ENCODE results near the gene NLRX1.
"Not testable (repeated sequence)": the region's sequence is repeated elsewhere in the genome, so short reads cannot be mapped to it uniquely, and the experiment has no call there.

Gene NLRX1

DNA sequence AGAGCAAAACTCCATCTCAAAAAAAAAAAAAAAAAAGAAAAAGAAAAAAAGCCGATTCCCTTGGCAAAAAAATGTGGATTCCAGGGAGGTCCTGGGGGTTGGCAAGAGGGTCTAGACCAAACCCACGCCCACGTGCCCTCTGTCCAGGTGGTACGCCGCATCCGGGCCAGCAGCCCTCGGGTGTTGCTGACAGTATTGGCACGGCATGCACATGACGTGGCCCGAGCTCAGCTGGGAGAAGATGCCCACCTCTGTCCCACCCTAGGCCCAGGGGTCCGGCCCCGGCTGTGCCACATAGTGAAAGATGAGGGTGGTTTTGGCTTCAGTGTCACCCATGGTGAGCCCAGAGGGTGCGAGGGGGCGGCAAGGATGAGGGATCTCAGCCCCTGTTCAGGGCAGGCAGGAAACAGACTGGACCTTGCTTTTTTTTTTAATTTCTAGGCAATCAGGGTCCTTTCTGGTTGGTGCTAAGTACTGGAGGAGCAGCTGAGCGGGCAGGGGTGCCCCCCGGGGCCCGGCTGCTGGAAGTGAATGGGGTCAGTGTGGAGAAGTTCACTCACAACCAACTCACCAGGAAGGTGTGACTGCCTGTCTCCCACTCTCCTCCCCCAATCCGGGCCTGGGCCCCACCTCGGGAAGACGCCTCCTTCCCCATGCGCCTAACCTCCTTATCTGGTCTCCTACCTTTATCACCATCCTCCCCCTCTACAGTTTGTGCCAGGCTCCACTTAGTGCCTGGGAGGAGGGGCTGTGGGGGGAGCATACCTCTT is 18.8 kb downstream of the NLRX1 start:
- Histone ChIP-seq H3K36me3 (ENCODE audit: control insufficient read depth, insufficient read depth, low read length) (no peaks in the 10 kb centered on the region), H3K9me3 (ENCODE audit: control insufficient read depth, low read length) (no peaks in the 10 kb centered on the region), H3K4me3 (ENCODE audit: extremely low read depth, insufficient read depth, low read length, poor library complexity, severe bottlenecking) (no peak overlapping the region), H3K27ac (ENCODE audit: low read depth, low read length, severe bottlenecking) (no peak overlapping the region), H3K4me1 (ENCODE audit: control insufficient read depth, insufficient read depth, low read length, poor library complexity, severe bottlenecking) (no peaks in the 10 kb centered on the region)
- WGBS, 2 experiments (ENCODE audit: insufficient coverage in 2 of 2): 94 to 95% methylated on average over 12 to 16 of the region's 21 CpGs

DNA sequence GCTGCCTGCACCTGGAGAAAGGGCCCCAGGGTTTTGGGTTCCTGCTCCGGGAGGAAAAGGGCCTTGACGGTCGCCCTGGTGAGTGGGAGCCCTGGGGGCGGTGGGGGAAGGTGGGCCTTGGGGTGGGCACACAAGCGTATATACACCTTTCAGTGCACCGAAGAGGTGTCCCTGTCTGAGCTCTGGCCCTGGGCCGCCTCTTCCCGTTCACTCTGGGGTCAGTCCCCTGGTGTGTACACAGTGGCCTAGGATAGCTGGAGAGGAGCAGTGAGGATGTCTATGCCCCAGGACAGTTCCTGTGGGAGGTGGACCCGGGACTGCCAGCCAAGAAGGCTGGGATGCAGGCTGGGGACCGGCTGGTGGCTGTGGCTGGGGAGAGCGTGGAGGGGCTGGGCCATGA is 19.5 kb downstream of the NLRX1 start:
- Histone ChIP-seq H3K4me3 (ENCODE audit: extremely low read depth, insufficient read depth, low read length, poor library complexity, severe bottlenecking) (no peak overlapping the region), H3K4me1 (ENCODE audit: control insufficient read depth, insufficient read depth, low read length, poor library complexity, severe bottlenecking) (no peaks in the 10 kb centered on the region), H3K9me3 (ENCODE audit: control insufficient read depth, low read length) (no peaks in the 10 kb centered on the region), H3K27ac (ENCODE audit: low read depth, low read length, severe bottlenecking) (no peak overlapping the region), H3K36me3 (ENCODE audit: control insufficient read depth, insufficient read depth, low read length) (no peaks in the 10 kb centered on the region)
- 90% methylated on average over 10 of the region's 11 CpGs for WGBS, 2 experiments (ENCODE audit: insufficient coverage in 2 of 2)

DNA sequence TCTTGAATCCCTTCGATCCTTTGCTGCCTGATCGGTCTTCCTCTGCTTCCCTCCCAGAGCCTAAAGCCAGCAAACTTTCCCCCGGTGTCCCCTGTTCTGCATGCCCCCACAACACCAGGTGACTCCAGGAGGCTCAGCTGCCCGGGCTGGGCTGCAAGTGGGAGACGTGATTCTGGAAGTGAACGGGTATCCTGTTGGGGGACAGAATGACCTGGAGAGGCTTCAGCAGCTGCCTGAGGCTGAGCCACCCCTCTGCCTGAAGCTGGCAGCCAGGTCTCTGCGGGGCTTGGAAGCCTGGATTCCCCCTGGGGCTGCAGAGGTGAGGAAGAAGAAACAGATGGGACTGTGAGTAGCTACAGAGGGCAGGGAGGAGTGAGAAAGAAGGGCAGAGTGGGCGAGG is 20.4 kb downstream of the NLRX1 start:
- 91 to 96% methylated on average over 5 to 7 of the region's 8 CpGs for WGBS, 2 experiments (ENCODE audit: insufficient coverage in 2 of 2)
- H3K9me3 ChIP-seq (ENCODE audit: control insufficient read depth, low read length): no peaks in the 10 kb centered on the region
- H3K4me3 ChIP-seq (ENCODE audit: extremely low read depth, insufficient read depth, low read length, poor library complexity, severe bottlenecking): no peak overlapping the region
- H3K4me1 ChIP-seq (ENCODE audit: control insufficient read depth, insufficient read depth, low read length, poor library complexity, severe bottlenecking): no peaks in the 10 kb centered on the region
- no peaks in the 10 kb centered on the region for H3K36me3 ChIP-seq (ENCODE audit: control insufficient read depth, insufficient read depth, low read length)
- no peak overlapping the region for H3K27ac ChIP-seq (ENCODE audit: low read depth, low read length, severe bottlenecking)

DNA sequence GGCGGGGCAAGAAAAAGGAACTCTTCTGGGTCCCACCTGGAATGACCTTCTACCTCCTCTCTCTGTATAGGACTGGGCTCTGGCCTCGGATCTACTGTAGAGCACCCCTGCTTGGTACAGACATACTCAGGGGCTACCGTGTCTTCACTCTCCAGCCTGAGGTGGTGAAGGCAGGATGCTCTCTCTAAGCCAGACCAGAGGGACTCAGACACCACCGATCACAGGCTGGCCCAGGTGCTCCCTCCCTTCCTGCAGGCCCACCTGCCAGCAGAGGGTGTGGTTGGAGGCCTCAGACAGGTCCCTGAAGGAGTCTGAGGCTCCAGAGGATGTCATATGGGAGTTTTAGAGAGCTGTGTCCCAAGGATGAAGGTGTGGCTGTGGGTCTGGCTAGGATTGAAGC is 20.9 kb downstream of the NLRX1 start:
- Histone ChIP-seq H3K9me3 (ENCODE audit: control insufficient read depth, low read length) (no peaks in the 10 kb centered on the region), H3K4me1 (ENCODE audit: control insufficient read depth, insufficient read depth, low read length, poor library complexity, severe bottlenecking) (no peaks in the 10 kb centered on the region), H3K4me3 (ENCODE audit: extremely low read depth, insufficient read depth, low read length, poor library complexity, severe bottlenecking) (no peak overlapping the region), H3K27ac (ENCODE audit: low read depth, low read length, severe bottlenecking) (no peak overlapping the region), H3K36me3 (ENCODE audit: control insufficient read depth, insufficient read depth, low read length) (no peaks in the 10 kb centered on the region)
- 91 to 93% methylated on average over 2 to 3 of the region's 4 CpGs for WGBS, 2 experiments (ENCODE audit: insufficient coverage in 2 of 2)

DNA sequence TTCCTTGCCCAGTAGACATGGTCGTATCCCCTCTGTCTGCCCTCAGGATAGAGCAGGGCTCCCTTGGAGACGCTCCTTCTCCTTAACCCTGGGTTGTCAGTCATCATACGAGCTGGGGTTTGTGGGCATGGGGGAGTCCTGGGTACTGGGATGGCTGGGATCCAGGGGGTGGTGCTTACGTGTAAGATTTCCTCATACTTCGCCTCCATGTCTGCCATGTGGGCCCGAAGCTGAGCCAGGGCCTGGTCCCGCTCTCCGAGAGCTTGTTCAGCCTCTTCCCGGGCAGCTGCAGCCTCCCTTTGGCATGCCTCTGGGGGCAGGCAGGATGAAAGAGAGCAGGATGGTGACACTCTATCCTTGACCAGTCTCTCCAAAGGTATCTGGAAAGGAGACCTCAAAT is 22.0 kb downstream of the NLRX1 start:
- 92 to 96% methylated on average over 8 to 9 of the region's 9 CpGs for WGBS, 2 experiments (ENCODE audit: insufficient coverage in 2 of 2)
- Histone ChIP-seq H3K4me1 (ENCODE audit: control insufficient read depth, insufficient read depth, low read length, poor library complexity, severe bottlenecking) (no peaks in the 10 kb centered on the region), H3K27ac (ENCODE audit: low read depth, low read length, severe bottlenecking) (no peak overlapping the region), H3K4me3 (ENCODE audit: extremely low read depth, insufficient read depth, low read length, poor library complexity, severe bottlenecking) (no peak overlapping the region), H3K36me3 (ENCODE audit: control insufficient read depth, insufficient read depth, low read length) (no peaks in the 10 kb centered on the region), H3K9me3 (ENCODE audit: control insufficient read depth, low read length) (no peaks in the 10 kb centered on the region)

DNA sequence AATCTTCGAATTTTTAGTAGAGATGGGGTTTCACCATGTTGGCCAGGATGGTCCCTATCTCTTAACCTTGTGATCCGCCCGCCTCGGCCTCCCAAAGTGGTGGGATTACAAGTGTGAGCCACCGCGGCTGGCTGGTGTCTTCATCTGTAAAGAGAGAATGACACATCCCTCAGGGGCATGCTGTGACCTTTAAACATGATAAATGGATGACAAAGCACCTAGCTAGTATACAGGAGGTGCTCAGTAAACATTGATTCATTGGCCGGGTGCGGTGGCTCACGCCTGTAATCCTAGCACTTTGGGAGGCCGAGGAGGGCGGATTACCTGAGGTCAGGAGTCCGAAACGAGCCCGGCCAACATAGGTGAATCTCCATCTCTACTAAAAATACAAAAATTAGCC is 22.7 kb downstream of the NLRX1 start:
- H3K4me1 ChIP-seq (ENCODE audit: control insufficient read depth, insufficient read depth, low read length, poor library complexity, severe bottlenecking); H3K9me3 ChIP-seq (ENCODE audit: control insufficient read depth, low read length); H3K27ac ChIP-seq (ENCODE audit: low read depth, low read length, severe bottlenecking); H3K4me3 ChIP-seq (ENCODE audit: extremely low read depth, insufficient read depth, low read length, poor library complexity, severe bottlenecking); H3K36me3 ChIP-seq (ENCODE audit: control insufficient read depth, insufficient read depth, low read length): not testable (repeated sequence)
- WGBS, 2 experiments (ENCODE audit: insufficient coverage in 2 of 2): 88 to 93% methylated on average over 11 of the region's 14 CpGs

DNA sequence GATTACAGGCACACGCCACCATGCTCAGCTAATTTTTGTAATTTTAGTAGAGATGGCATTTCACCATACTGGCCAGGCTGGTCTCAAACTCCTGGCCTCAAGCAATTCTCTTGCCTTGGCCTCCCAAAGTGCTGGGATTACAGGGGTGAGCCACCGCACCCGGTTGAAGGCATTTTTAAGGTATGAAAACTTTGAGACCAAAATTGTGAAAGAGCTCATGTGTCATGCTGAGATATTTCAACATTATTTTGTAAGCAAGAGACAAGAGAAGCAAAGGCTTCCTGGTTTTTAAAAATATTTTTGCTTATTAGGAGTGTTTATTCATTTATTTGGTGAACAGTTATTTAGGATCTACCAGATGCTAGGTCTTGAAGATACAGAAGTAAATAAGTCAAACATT is 23.6 kb downstream of the NLRX1 start:
- Histone ChIP-seq H3K4me1 (ENCODE audit: control insufficient read depth, insufficient read depth, low read length, poor library complexity, severe bottlenecking) (no peaks in the 10 kb centered on the region), H3K4me3 (ENCODE audit: extremely low read depth, insufficient read depth, low read length, poor library complexity, severe bottlenecking) (no peak overlapping the region), H3K9me3 (ENCODE audit: control insufficient read depth, low read length) (no peaks in the 10 kb centered on the region), H3K27ac (ENCODE audit: low read depth, low read length, severe bottlenecking) (no peak overlapping the region), H3K36me3 (ENCODE audit: control insufficient read depth, insufficient read depth, low read length) (no peaks in the 10 kb centered on the region)
- WGBS, 2 experiments (ENCODE audit: insufficient coverage in 2 of 2): 94 to 95% methylated on average over 2 to 3 of the region's 3 CpGs

DNA sequence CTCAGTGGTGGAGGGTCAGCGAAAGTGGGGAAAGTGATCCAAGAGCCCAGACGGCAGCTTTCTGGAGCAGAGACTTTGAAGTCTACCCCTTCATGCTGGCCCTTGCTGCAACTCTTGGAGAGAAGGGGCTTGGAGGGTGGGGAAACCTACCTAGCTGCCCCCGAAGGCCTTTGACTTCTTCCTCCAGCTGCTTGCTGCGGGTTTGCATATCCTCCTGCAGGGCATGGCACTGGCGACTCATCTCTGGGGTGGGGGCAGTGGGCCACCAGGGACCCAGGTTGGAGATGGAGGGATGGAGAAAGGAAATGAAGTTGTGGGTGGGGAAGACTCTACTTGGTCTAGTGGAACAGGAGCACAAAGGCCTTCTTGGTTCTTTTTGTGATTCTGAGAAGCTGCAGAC is 24.5 kb downstream of the NLRX1 start:
- no peaks in the 10 kb centered on the region for H3K9me3 ChIP-seq (ENCODE audit: control insufficient read depth, low read length)
- no peaks in the 10 kb centered on the region for H3K4me1 ChIP-seq (ENCODE audit: control insufficient read depth, insufficient read depth, low read length, poor library complexity, severe bottlenecking)
- no peak overlapping the region for H3K4me3 ChIP-seq (ENCODE audit: extremely low read depth, insufficient read depth, low read length, poor library complexity, severe bottlenecking)
- WGBS, 2 experiments (ENCODE audit: insufficient coverage in 2 of 2): 85 to 94% methylated on average over 2 to 5 of the region's 5 CpGs
- H3K27ac ChIP-seq (ENCODE audit: low read depth, low read length, severe bottlenecking): no peak overlapping the region
- no peaks in the 10 kb centered on the region for H3K36me3 ChIP-seq (ENCODE audit: control insufficient read depth, insufficient read depth, low read length)

DNA sequence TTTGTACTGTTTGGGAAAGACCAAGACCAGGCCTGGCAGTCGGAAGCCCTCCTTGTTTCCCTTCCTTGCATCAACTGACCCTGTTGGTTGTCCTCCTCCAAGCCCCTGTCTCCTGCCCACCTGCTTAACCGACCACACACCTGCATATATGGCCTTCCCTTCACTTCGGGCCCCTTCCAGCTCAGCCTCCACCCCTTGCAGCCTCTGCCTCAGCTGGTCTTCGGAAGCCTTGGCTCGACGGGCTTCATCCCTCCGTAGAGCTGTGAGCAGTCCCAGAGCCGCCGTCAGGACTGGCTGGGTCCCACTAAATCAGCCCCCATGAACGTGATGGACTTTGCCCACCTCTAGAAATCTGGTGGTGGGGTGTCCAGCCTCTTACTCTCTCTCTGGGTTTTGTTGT is 25.1 kb downstream of the NLRX1 start:
- WGBS, 2 experiments (ENCODE audit: insufficient coverage in 2 of 2): 82 to 91% methylated on average over 6 to 10 of the region's 10 CpGs
- H3K4me3 ChIP-seq (ENCODE audit: extremely low read depth, insufficient read depth, low read length, poor library complexity, severe bottlenecking): no peak overlapping the region
- no peaks in the 10 kb centered on the region for H3K9me3 ChIP-seq (ENCODE audit: control insufficient read depth, low read length)
- H3K36me3 ChIP-seq (ENCODE audit: control insufficient read depth, insufficient read depth, low read length): no peaks in the 10 kb centered on the region
- no peak overlapping the region for H3K27ac ChIP-seq (ENCODE audit: low read depth, low read length, severe bottlenecking)
- no peaks in the 10 kb centered on the region for H3K4me1 ChIP-seq (ENCODE audit: control insufficient read depth, insufficient read depth, low read length, poor library complexity, severe bottlenecking)

DNA sequence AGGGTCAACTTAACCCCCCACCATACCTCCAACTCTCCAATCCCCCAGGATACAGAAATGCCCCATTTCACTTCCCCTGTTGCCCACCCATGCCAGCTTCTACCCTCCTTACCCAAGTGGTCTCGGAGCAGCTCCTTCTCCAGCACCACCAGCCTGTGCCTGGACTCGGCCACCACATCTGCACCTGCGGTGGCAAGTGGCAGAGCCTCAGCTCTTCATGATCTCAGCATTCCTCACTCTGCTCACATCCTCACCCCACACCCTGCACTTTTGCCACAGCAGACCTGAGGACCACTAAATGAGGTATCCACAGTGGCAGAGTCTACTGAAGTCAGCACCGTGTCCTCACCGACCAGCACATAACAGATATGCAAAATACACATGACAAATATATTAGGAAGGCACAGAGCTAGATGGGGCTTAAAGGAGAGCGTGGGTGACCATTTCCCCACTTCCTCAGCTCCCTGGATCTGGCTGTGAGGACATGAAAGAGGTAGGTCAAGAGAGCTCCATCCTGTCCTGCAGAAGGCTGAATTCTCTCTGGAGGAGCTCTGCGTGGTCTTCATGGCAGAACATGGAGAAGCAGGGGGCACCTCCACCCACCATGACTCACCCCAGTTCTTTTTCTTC is 26.4 kb downstream of the NLRX1 start:
- WGBS, 2 experiments (ENCODE audit: insufficient coverage in 2 of 2): 93% methylated on average over 3 of the region's 7 CpGs
- Histone ChIP-seq H3K4me1 (ENCODE audit: control insufficient read depth, insufficient read depth, low read length, poor library complexity, severe bottlenecking) (no peaks in the 10 kb centered on the region), H3K36me3 (ENCODE audit: control insufficient read depth, insufficient read depth, low read length) (no peaks in the 10 kb centered on the region), H3K27ac (ENCODE audit: low read depth, low read length, severe bottlenecking) (no peak overlapping the region), H3K9me3 (ENCODE audit: control insufficient read depth, low read length) (no peaks in the 10 kb centered on the region), H3K4me3 (ENCODE audit: extremely low read depth, insufficient read depth, low read length, poor library complexity, severe bottlenecking) (no peak overlapping the region)

DNA sequence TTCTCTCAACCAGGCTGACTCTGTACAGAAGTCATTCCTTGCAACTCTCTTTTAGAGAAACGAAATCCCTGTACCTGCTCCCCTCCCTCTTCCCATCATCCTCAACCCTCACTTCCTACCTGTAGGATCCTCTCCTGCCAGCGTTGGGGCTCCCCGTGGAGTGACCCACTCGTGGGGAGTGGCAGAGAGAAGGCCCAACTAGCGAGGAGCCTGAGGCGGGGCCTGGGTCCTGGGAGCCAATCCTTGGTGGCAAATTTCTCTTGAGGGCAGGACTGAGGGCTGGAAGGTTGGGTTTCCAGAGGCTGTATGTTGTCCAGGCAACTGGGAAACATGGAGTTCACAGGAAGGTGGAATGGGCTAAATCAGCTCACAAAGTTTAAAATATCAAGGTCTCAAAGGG is 27.2 kb downstream of the NLRX1 start:
- WGBS, 2 experiments (ENCODE audit: insufficient coverage in 2 of 2): 47 to 54% methylated on average over 2 to 5 of the region's 6 CpGs
- Histone ChIP-seq H3K4me1 (ENCODE audit: control insufficient read depth, insufficient read depth, low read length, poor library complexity, severe bottlenecking) (no peaks in the 10 kb centered on the region), H3K27ac (ENCODE audit: low read depth, low read length, severe bottlenecking) (no peak overlapping the region), H3K4me3 (ENCODE audit: extremely low read depth, insufficient read depth, low read length, poor library complexity, severe bottlenecking) (no peak overlapping the region), H3K9me3 (ENCODE audit: control insufficient read depth, low read length) (no peaks in the 10 kb centered on the region), H3K36me3 (ENCODE audit: control insufficient read depth, insufficient read depth, low read length) (no peaks in the 10 kb centered on the region)
